ENCODE results near the gene TKTL1.

- TF ChIP-seq POLR2AphosphoS5 (IDR thresholded peaks at IDR 0.05) (no peak), REST (IDR thresholded peaks at IDR 0.05; ENCODE audit: borderline replicate concordance) (no peak), EZH2 (IDR thresholded peaks at IDR 0.05; ENCODE audit: borderline replicate concordance, insufficient read depth, low read length, poor library complexity, severe bottlenecking) (no peak), CTCF (IDR thresholded peaks at IDR 0.05; ENCODE audit: poor library complexity, severe bottlenecking) (no peak), EP300 (conservative IDR thresholded peaks at IDR 0.05; ENCODE audit: poor library complexity, severe bottlenecking) (no peak), RAD21 (conservative IDR thresholded peaks at IDR 0.05) (no peak), TAF1 (IDR thresholded peaks at IDR 0.05; ENCODE audit: low read depth) (no peak), SMC3 (conservative IDR thresholded peaks at IDR 0.05; ENCODE audit: poor library complexity) (no peak), MXI1 (conservative IDR thresholded peaks at IDR 0.05; ENCODE audit: poor library complexity, severe bottlenecking) (no peak)
Measured at GRCh38 chrX:154355094-154355775, 59.6 kb downstream of the TKTL1 start.

All from neural cell (in vitro differentiated cells).